Body of pancreas (tissue), 4 donors: ENCODE measurements around the gene HORMAD2. TPM values are rescaled to one million over a fixed set of nuclear protein-coding genes. Genes with fewer than 3 reads are reported as not detected.

Source experiments
- ATAC-seq: fragments of 150-250 bp; one replicate; pipeline ENCODE4 v1.9.1; 2016
- DNase-seq, 4 donors: peaks; one replicate each; pipeline ENCODE4 v3.0.0-alpha.2; 2019
- H3K27ac ChIP-seq, 4 donors: fragments of 200-600 bp; sonication (generic); 1 replicate in 3 of 4; 2 replicates in 1 of 4; pipeline versions ENCODE4 v1.5.1 to v1.6.1; 2016 to 2019; ENCODE audit warnings: mild to moderate bottlenecking in 1 of 4, mixed read lengths in 1 of 4, moderate library complexity in 1 of 4
- H3K27me3 ChIP-seq, 2 donors: fragments of 200-600 bp; sonication (generic); one replicate each; pipeline ENCODE4 v1.6.0; 2016; ENCODE audit warnings: mild to moderate bottlenecking in 1 of 2
- H3K36me3 ChIP-seq, 2 donors: fragments of 200-600 bp; sonication (generic); replicated peaks in 1 of 2; 2 replicates each; pipeline ENCODE4 v1.5.1; 2016; ENCODE audit warnings: low read depth in 2 of 2; ENCODE audit not compliant: insufficient read depth in 1 of 2
- H3K4me1 ChIP-seq: fragments of 200-600 bp; sonication (generic); one replicate; pipeline ENCODE4 v1.6.0; 2016
- H3K4me3 ChIP-seq, 2 donors: fragments of 200-600 bp; sonication (generic); 1 replicate in 1 of 2; 2 replicates in 1 of 2; pipeline ENCODE4 v1.5.1; 2016 to 2019
- H3K9me3 ChIP-seq, 3 donors: fragments of 200-600 bp; sonication (generic); 1 replicate in 2 of 3; 2 replicates in 1 of 3; pipeline ENCODE4 v1.5.1; 2016
- CTCF ChIP-seq, 7 experiments: fragments of 450-650 bp in 4 of 7; fragments of 200-600 bp in 3 of 7; sonication (generic) in 3 of 7; IDR thresholded peaks; one replicate each; pipeline ENCODE4 v1.5.1; 2016 to 2019; ENCODE audit warnings: antibody characterized with exemption in 7 of 7
- POLR2A ChIP-seq, 3 donors: fragments of 450-650 bp; IDR thresholded peaks; one replicate each; pipeline ENCODE4 v1.6.1; 2016; ENCODE audit warnings: antibody characterized with exemption in 3 of 3, mild to moderate bottlenecking in 2 of 3
- WGBS, 2 donors: methylation state at CpG; one replicate each; pipeline ENCODE4 v1.1.5; 2017; 5-methylcytosine and 5-hydroxymethylcytosine counted together
- intact Hi-C: fragments of 100-400 bp; cut with DNase I; formaldehyde crosslinking; loops from one replicate; pipeline ENCODE4 v1.15.1; 2023
- total RNA-seq, 2 donors: library from RNA; depleted of rRNA; stranded (reverse); fragments of >200 nt; gene quantifications; one replicate each; pipeline ENCODE4 v1.1.0, GENCODE V29; 2016

The HORMAD2 gene
- total RNA-seq, 2 donors from 2014 or later: not detected

DNA sequence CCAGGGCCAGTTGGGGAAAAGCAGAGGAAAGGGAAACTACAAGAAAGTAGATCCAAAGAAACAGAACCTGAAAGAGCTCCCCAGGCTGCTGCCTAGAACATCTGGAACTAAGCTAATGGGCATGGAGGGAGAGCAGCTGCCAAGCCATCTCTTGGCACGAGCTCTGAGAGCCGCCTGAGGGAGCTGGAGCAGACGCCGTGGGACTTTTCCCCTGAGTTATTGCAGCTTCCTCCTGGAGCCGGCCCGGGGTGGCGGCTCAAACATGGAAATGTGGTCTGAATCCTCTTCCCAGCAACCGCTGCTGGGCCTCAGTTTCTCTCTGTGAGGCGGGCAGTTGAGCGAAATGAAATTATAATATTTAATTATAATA, 124.5 kb downstream of the HORMAD2 start:
- Histone ChIP-seq H3K36me3 (no peaks in the 10 kb centered on the region), H3K4me3 (no peak overlapping the region), H3K9me3 (no peaks in the 10 kb centered on the region), H3K27me3 (no peaks in the 10 kb centered on the region), H3K4me1 (peaks cover 37% of the 10 kb centered on the region), H3K27ac (peak overlapping the region in 2 of 4 donors; percentile 27 to 71)
- intact Hi-C loops: no loop called here
- DNase-seq (no peak), ATAC-seq (no peak)
- 68 to 79% methylated on average over 8 to 10 of the region's 10 CpGs for WGBS, 2 donors
- TF ChIP-seq POLR2A (IDR thresholded peaks at IDR 0.05): no peak
- TF ChIP-seq CTCF (IDR thresholded peaks at IDR 0.05): no peak

GRCh38 chr22:30205281-30206115, 125.2 kb downstream of the HORMAD2 start:
- peak in 2 of 4 donors; percentile 25 to 53 for DNase-seq
- 71 to 75% methylated on average over 20 to 25 of the region's 25 CpGs for WGBS, 2 donors

DNA sequence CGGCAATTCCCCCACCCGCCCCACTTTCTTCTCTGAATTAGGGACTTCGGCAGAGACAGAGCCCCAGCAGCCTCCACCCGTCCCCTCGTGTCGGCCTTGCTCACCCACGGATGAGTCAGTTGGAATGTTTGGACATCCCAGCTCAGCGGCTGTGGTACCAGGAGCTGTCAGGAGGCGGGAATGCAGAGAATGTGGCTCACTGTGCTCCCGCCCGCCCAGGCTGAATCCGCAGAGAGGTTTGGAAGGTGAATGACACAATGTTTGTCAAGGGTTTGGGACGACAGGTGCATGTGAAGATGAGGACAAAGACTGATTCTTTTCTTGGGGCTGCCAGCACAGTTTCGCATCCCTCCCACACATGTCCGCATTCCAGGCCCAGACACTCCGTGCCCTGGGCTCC, 126.7 kb downstream of the HORMAD2 start:
- peak; percentile 49 for ATAC-seq
- peak overlapping the region in 3 of 4 donors; percentile 28 to 71 (median 71) for H3K27ac ChIP-seq
- intact Hi-C loops: no loop called here
- no peak for TF ChIP-seq POLR2A (IDR thresholded peaks at IDR 0.05)
- TF ChIP-seq CTCF (IDR thresholded peaks at IDR 0.05): no peak
- 45 to 65% methylated on average over 16 of the region's 16 CpGs for WGBS, 2 donors
- H3K4me1 ChIP-seq: peaks cover 43% of the 10 kb centered on the region
- H3K36me3 ChIP-seq: no peaks in the 10 kb centered on the region
- H3K4me3 ChIP-seq: no peak overlapping the region
- no peaks in the 10 kb centered on the region for H3K27me3 ChIP-seq
- peak; percentile 48 to 71 (median 58) for DNase-seq
- H3K9me3 ChIP-seq: no peaks in the 10 kb centered on the region

More at GRCh38 chr22:30205281-30206115, 125.2 kb downstream of the HORMAD2 start:
- no peaks in the 10 kb centered on the region for H3K36me3 ChIP-seq
- intact Hi-C loops: no loop called here
- peaks cover 38% of the 10 kb centered on the region for H3K4me1 ChIP-seq
- TF ChIP-seq CTCF (IDR thresholded peaks at IDR 0.05) (no peak), POLR2A (IDR thresholded peaks at IDR 0.05) (no peak)
- H3K9me3 ChIP-seq: no peaks in the 10 kb centered on the region
- peak overlapping the region; percentile 3 to 71 (median 42) for H3K27ac ChIP-seq
- ATAC-seq: peak; percentile 26
- no peaks in the 10 kb centered on the region for H3K27me3 ChIP-seq
- H3K4me3 ChIP-seq: no peak overlapping the region

- peak; percentile 26 for ATAC-seq
These were observed 128.7 kb downstream of the HORMAD2 start for GRCh38 chr22:30208631-30209603.

More at GRCh38 chr22:30208631-30209603, 128.7 kb downstream of the HORMAD2 start:
- H3K4me3 ChIP-seq: no peak overlapping the region
- H3K27ac ChIP-seq: peak overlapping the region in 3 of 4 donors; percentile 36 to 71 (median 67)
- WGBS, 2 donors: 62% methylated on average over 25 to 26 of the region's 26 CpGs
- TF ChIP-seq POLR2A (IDR thresholded peaks at IDR 0.05) (no peak), CTCF (IDR thresholded peaks at IDR 0.05) (no peak)
- no peaks in the 10 kb centered on the region for H3K9me3 ChIP-seq
- DNase-seq: peak; percentile 45 to 81 (median 56)
- H3K27me3 ChIP-seq: no peaks in the 10 kb centered on the region
- H3K36me3 ChIP-seq: no peaks in the 10 kb centered on the region
- intact Hi-C loops: no loop called here
- H3K4me1 ChIP-seq: peaks cover 50% of the 10 kb centered on the region
